ENCODE results near the gene OR10R2.

OR10R2 gene

GRCh38 chr1:158434741-158435140 lies 37.3 kb upstream of the OR10R2 start:
- Histone ChIP-seq H3F3A (ENCODE audit: control insufficient read depth, insufficient read depth) (no peaks in the 10 kb centered on the region), H4K20me1 (ENCODE audit: control insufficient read depth, insufficient read depth, low read depth, low read length) (no peaks in the 10 kb centered on the region), H3K9me3 (ENCODE audit: control insufficient read depth, insufficient read depth, low read length) (no peaks in the 10 kb centered on the region), H3K4me3 (ENCODE audit: low read length) (no peak overlapping the region), H3K36me3 (ENCODE audit: control insufficient read depth, low read length) (no peaks in the 10 kb centered on the region), H3K27ac (ENCODE audit: low read depth, low read length) (no peak overlapping the region), H3K9me2 (replicated peaks; ENCODE audit: control insufficient read depth, low read length) (no peaks in the 10 kb centered on the region), H3K4me2 (ENCODE audit: low read length) (no peak overlapping the region), H3K79me2 (ENCODE audit: control insufficient read depth, low read length) (no peaks in the 10 kb centered on the region), H3K27me3 (ENCODE audit: control insufficient read depth, low read length) (peaks cover 4% of the 10 kb centered on the region), H3K4me1 (ENCODE audit: control insufficient read depth, low read length) (no peaks in the 10 kb centered on the region)
- no peak for TF ChIP-seq EZH2phosphoT487 (IDR thresholded peaks at IDR 0.05; ENCODE audit: borderline replicate concordance, low read length)
- TF ChIP-seq, protein P1, sequence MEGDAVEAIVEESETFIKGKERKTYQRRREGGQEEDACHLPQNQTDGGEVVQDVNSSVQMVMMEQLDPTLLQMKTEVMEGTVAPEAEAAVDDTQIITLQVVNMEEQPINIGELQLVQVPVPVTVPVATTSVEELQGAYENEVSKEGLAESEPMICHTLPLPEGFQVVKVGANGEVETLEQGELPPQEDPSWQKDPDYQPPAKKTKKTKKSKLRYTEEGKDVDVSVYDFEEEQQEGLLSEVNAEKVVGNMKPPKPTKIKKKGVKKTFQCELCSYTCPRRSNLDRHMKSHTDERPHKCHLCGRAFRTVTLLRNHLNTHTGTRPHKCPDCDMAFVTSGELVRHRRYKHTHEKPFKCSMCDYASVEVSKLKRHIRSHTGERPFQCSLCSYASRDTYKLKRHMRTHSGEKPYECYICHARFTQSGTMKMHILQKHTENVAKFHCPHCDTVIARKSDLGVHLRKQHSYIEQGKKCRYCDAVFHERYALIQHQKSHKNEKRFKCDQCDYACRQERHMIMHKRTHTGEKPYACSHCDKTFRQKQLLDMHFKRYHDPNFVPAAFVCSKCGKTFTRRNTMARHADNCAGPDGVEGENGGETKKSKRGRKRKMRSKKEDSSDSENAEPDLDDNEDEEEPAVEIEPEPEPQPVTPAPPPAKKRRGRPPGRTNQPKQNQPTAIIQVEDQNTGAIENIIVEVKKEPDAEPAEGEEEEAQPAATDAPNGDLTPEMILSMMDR (IDR thresholded peaks at IDR 0.05; ENCODE audit: low read depth, low read length, poor library complexity, severe bottlenecking), result no peak

DNA sequence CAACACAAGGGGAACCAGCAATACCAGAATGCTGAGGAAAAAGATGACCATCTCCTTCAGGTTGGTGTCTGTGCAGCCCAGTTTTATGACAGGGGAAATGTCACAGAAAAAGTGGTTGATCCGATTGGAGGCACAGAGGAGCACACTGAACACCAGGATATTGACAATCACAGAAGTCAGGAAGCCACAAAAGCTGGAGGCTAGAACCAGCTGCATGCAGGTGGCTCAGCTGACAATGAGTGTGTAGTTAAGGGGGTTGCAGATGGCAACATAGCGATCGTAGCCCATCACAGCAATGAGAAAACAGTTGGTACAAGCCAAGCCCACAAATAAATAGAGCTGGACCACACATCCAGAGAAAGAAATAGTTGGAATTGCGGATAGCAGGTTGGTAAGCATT lies 26.6 kb upstream of the OR10R2 start:
- Histone ChIP-seq H3K36me3 (ENCODE audit: control insufficient read depth, low read length) (no peaks in the 10 kb centered on the region), H3K4me2 (ENCODE audit: low read length) (no peak overlapping the region), H3K79me2 (ENCODE audit: control insufficient read depth, low read length) (no peaks in the 10 kb centered on the region), H3F3A (ENCODE audit: control insufficient read depth, insufficient read depth) (no peaks in the 10 kb centered on the region), H3K9me3 (ENCODE audit: control insufficient read depth, insufficient read depth, low read length) (no peaks in the 10 kb centered on the region), H3K4me3 (ENCODE audit: low read length) (no peak overlapping the region), H3K27me3 (ENCODE audit: control insufficient read depth, low read length) (no peaks in the 10 kb centered on the region; the same call in 1 of the 2 replicates), H3K9me2 (replicated peaks; ENCODE audit: control insufficient read depth, low read length) (no peaks in the 10 kb centered on the region), H4K20me1 (ENCODE audit: control insufficient read depth, insufficient read depth, low read depth, low read length) (no peaks in the 10 kb centered on the region), H3K4me1 (ENCODE audit: control insufficient read depth, low read length) (no peaks in the 10 kb centered on the region), H3K27ac (ENCODE audit: low read depth, low read length) (no peak overlapping the region)
- TF ChIP-seq EZH2phosphoT487 (IDR thresholded peaks at IDR 0.05; ENCODE audit: borderline replicate concordance, low read length), result no peak
- TF ChIP-seq, protein P1 (IDR thresholded peaks at IDR 0.05; ENCODE audit: low read depth, low read length, poor library complexity, severe bottlenecking), result no peak

GRCh38 chr1:158454537-158454936 lies 17.5 kb upstream of the OR10R2 start:
- Histone ChIP-seq H3K4me2 (ENCODE audit: low read length) (no peak overlapping the region), H3K4me1 (ENCODE audit: control insufficient read depth, low read length) (no peaks in the 10 kb centered on the region), H3K4me3 (ENCODE audit: low read length) (no peak overlapping the region), H4K20me1 (ENCODE audit: control insufficient read depth, insufficient read depth, low read depth, low read length) (no peaks in the 10 kb centered on the region), H3K36me3 (ENCODE audit: control insufficient read depth, low read length) (no peaks in the 10 kb centered on the region), H3K9me2 (replicated peaks; ENCODE audit: control insufficient read depth, low read length) (no peaks in the 10 kb centered on the region), H3K27me3 (ENCODE audit: control insufficient read depth, low read length) (no peaks in the 10 kb centered on the region; the same call in 1 of the 2 replicates), H3K27ac (ENCODE audit: low read depth, low read length) (no peak overlapping the region), H3K79me2 (ENCODE audit: control insufficient read depth, low read length) (no peaks in the 10 kb centered on the region), H3F3A (ENCODE audit: control insufficient read depth, insufficient read depth) (no peaks in the 10 kb centered on the region), H3K9me3 (ENCODE audit: control insufficient read depth, insufficient read depth, low read length) (no peaks in the 10 kb centered on the region; the same call in 1 of the 2 replicates)
- no peak for TF ChIP-seq EZH2phosphoT487 (IDR thresholded peaks at IDR 0.05; ENCODE audit: borderline replicate concordance, low read length)
- TF ChIP-seq, protein P1 (IDR thresholded peaks at IDR 0.05; ENCODE audit: low read depth, low read length, poor library complexity, severe bottlenecking), result no peak
